Endothelial cell of umbilical vein (primary cell): Measurements from ENCODE around the gene FRK. TPM values are rescaled to one million over a fixed set of nuclear protein-coding genes. Genes with fewer than 3 reads are reported as not detected.

Experiments used
- BruUV-seq: library from RNA; stranded (reverse); fragments of 400-500 nt; replicated peaks from 2 replicates; lab custom pipeline; 2021; lab: Mats Ljungman, UMichigan
- CTCF ChIA-PET: fragments of 300-600, 350-600 bp; sonication (Branson Sonifier 250); formaldehyde crosslinking; loops from one replicate; lab custom pipeline; 2021; ENCODE audit warnings: antibody characterized with exemption, inconsistent platforms; lab: Charles Lee
- POLR2A ChIA-PET: fragments of 300-600, 350-600 bp; sonication (Branson Sonifier 250); formaldehyde crosslinking; loops from one replicate; lab custom pipeline; 2021; ENCODE audit warnings: antibody characterized with exemption, inconsistent platforms; lab: Charles Lee
- DNase-seq: peaks from one replicate; pipeline ENCODE4 v3.0.0-alpha.2; 2011; ENCODE audit warnings: low read depth, low spot score
- FAIRE-seq: peaks from 2 replicates; lab custom pipeline; 2011; peaks lifted over from hg19 to GRCh38; lab: Jason Lieb, UNC
- H2AFZ ChIP-seq: 2 replicates; pipeline ENCODE4 v1.6.0; 2012; ENCODE audit warnings: low read depth, low read length, control low read depth, inconsistent platforms
- H3K27ac ChIP-seq: 2 replicates; pipeline ENCODE4 v1.5.1; 2011; ENCODE audit warnings: low read depth, mild to moderate bottlenecking, control low read depth, low read length, moderate library complexity; ENCODE audit not compliant: insufficient read depth
- H3K27me3 ChIP-seq, 2 experiments: 2 replicates each; pipeline versions ENCODE4 v1.6.0 to v1.6.1; 2011; ENCODE audit warnings: low read length in 2 of 2, mixed read lengths in 1 of 2; ENCODE audit not compliant: control insufficient read depth in 2 of 2, insufficient read depth in 2 of 2
- H3K36me3 ChIP-seq, 2 experiments: 2 replicates in 1 of 2; 3 replicates in 1 of 2; pipeline ENCODE4 v1.5.1; 2011; ENCODE audit warnings: low read length in 2 of 2, mild to moderate bottlenecking in 1 of 2, moderate library complexity in 1 of 2; ENCODE audit not compliant: control insufficient read depth in 2 of 2, insufficient read depth in 2 of 2; ENCODE audit errors: extremely low read depth in 1 of 2
- H3K4me1 ChIP-seq: 3 replicates; pipeline ENCODE4 v1.5.1; 2011; ENCODE audit warnings: mild to moderate bottlenecking, low read length; ENCODE audit not compliant: control insufficient read depth, insufficient read depth; ENCODE audit errors: extremely low read depth
- H3K4me2 ChIP-seq: 2 replicates; pipeline ENCODE4 v1.6.1; 2011; ENCODE audit warnings: low read length, control low read depth, mixed read lengths; ENCODE audit not compliant: insufficient read depth
- H3K4me3 ChIP-seq, 3 experiments: fragments of 200-600 bp in 1 of 3; sonication (generic), shearing (Covaris generic) in 1 of 3; replicated peaks in 1 of 3; 2 replicates each; pipeline ENCODE4 v1.5.1; 2011 to 2016; ENCODE audit warnings: control low read depth in 3 of 3, low read length in 3 of 3, mild to moderate bottlenecking in 2 of 3, inconsistent platforms in 1 of 3, low read depth in 1 of 3, moderate library complexity in 1 of 3; ENCODE audit not compliant: insufficient read depth in 1 of 3
- H3K79me2 ChIP-seq: 2 replicates; pipeline ENCODE4 v1.6.0; 2012; ENCODE audit warnings: low read length, inconsistent platforms; ENCODE audit not compliant: control insufficient read depth, insufficient read depth
- H3K9ac ChIP-seq: replicated peaks from 2 replicates; pipeline ENCODE3; 2011; ENCODE audit warnings: low read length, control low read depth; ENCODE audit not compliant: insufficient read depth; ENCODE audit errors: extremely low read depth
- H3K9me1 ChIP-seq: replicated peaks from 3 replicates; pipeline ENCODE4 v1.6.0; 2011; ENCODE audit warnings: mild to moderate bottlenecking, low read length; ENCODE audit not compliant: control insufficient read depth, insufficient read depth; ENCODE audit errors: extremely low read depth
- H3K9me3 ChIP-seq: replicated peaks from 2 replicates; pipeline ENCODE4 v1.5.1; 2012; ENCODE audit warnings: low read length, inconsistent platforms; ENCODE audit not compliant: control insufficient read depth, insufficient read depth
- H4K20me1 ChIP-seq: replicated peaks from 2 replicates; pipeline ENCODE3; 2011; ENCODE audit warnings: mild to moderate bottlenecking, low read length; ENCODE audit not compliant: control insufficient read depth, insufficient read depth; ENCODE audit errors: extremely low read depth
- CTCF ChIP-seq, 2 donors: IDR thresholded peaks; 1 replicate in 1 of 2; 2 replicates in 1 of 2; pipeline ENCODE4 v1.5.1; 2011; ENCODE audit warnings: low read length in 2 of 2, mild to moderate bottlenecking in 2 of 2, moderate library complexity in 2 of 2, control low read depth in 1 of 2, inconsistent platforms in 1 of 2, low read depth in 1 of 2; ENCODE audit not compliant: insufficient read depth in 1 of 2; ENCODE audit errors: extremely low read depth in 1 of 2
- EZH2 ChIP-seq: IDR thresholded peaks from 2 replicates; pipeline ENCODE4 v1.6.1; 2012; ENCODE audit warnings: borderline replicate concordance, low read depth, mild to moderate bottlenecking, moderate library complexity, low read length, inconsistent platforms; ENCODE audit not compliant: severe bottlenecking
- FOS ChIP-seq: IDR thresholded peaks from 2 replicates; pipeline ENCODE4 v1.6.1; 2011; ENCODE audit warnings: mild to moderate bottlenecking, low read length, moderate library complexity, borderline replicate concordance; ENCODE audit not compliant: insufficient read depth
- GATA2 ChIP-seq: IDR thresholded peaks from 2 replicates; pipeline ENCODE4 v1.7.0; 2011; ENCODE audit warnings: low read depth, mild to moderate bottlenecking, moderate library complexity, mixed read lengths, low read length; ENCODE audit not compliant: insufficient read length, insufficient read depth
- JUN ChIP-seq: IDR thresholded peaks from 2 replicates; pipeline ENCODE4 v1.6.1; 2011; ENCODE audit warnings: borderline replicate concordance, low read depth; ENCODE audit not compliant: insufficient read length, insufficient read depth
- MAX ChIP-seq: IDR thresholded peaks from 2 replicates; pipeline ENCODE4 v1.6.1; 2011; ENCODE audit not compliant: insufficient read depth, insufficient read length
- MYC ChIP-seq: IDR thresholded peaks from one replicate; pipeline ENCODE4 v1.6.1; 2011; ENCODE audit warnings: mild to moderate bottlenecking, low read depth, low read length
- POLR2A ChIP-seq: IDR thresholded peaks from 2 replicates; pipeline ENCODE4 v1.6.1; 2012; ENCODE audit warnings: low read depth, mild to moderate bottlenecking, control low read depth, low read length
- POLR2AphosphoS5 ChIP-seq: IDR thresholded peaks from 2 replicates; pipeline ENCODE4 v1.6.1; 2012; ENCODE audit warnings: low read depth, mild to moderate bottlenecking, control low read depth, low read length, moderate library complexity; ENCODE audit not compliant: insufficient read depth
- dilution Hi-C: fragments of 300-500 bp; cut with MboI; formaldehyde crosslinking; loops from one replicate; pipeline ENCODE4 v1.15.0; 2019; ENCODE audit warnings: low sequenced_read_pairs; ENCODE audit not compliant: extremely low pct_ligation_motif_present
- intact Hi-C: fragments of 100-400 bp; cut with micrococcal nuclease; formaldehyde crosslinking; loops from one replicate; pipeline ENCODE4 v1.10.0; 2022
- polyA plus RNA-seq, 4 experiments: library from polyadenylated mRNA; depleted of rRNA in 3 of 4; stranded (reverse) in 3 of 4; unstranded in 1 of 4; fragments of >200 nt; gene quantifications; 2 replicates each; pipeline versions ENCODE4 v1.2.1 to v1.2.3, GENCODE V29; 2011 to 2012; ENCODE audit warnings: missing spikeins in 1 of 4
- total RNA-seq: library from RNA; stranded (reverse); gene quantifications from 2 replicates; pipeline ENCODE4 v1.2.3, GENCODE V29; 2021

Gene FRK
- total and polyA plus RNA-seq, 2 donors (not counting 3 experiments of a cell fraction or from before 2014, with no cell fraction given): 0.01 TPM; not detected in 1

GRCh38 chr6:116106146-116106545 lies 45.5 kb upstream of the FRK start:
- no peaks in the 10 kb centered on the region for H4K20me1 ChIP-seq
- ChIA-PET POLR2A (interaction anchor here (0.7 kb wide), 1 partner anchor 632 kb away, joined by 5 read pairs; no protein-coding TSS in a partner anchor), CTCF (interaction anchor here (1.0 to 1.9 kb wide), 3 partner anchors 9 to 95 kb away, joined by 3 to 6 read pairs (median 4); no protein-coding TSS in a partner anchor)
- H3K79me2 ChIP-seq: no peaks in the 10 kb centered on the region
- no peaks in the 10 kb centered on the region for H3K9me3 ChIP-seq
- DNase-seq (peak; percentile 14), FAIRE-seq (peak; percentile 21)
- intact Hi-C loops: no loop called here
- no peak overlapping the region for H3K4me3 ChIP-seq
- no peak overlapping the region for H3K9ac ChIP-seq
- peak overlapping the region; percentile 32 for H3K4me2 ChIP-seq
- H2AFZ ChIP-seq: no peak overlapping the region
- no peaks in the 10 kb centered on the region for H3K27me3 ChIP-seq
- no TSS peak for BruUV-seq
- TF ChIP-seq GATA2: no peak
- H3K36me3 ChIP-seq: peaks cover 3 to 4% of the 10 kb centered on the region in 2 experiments
- no peak overlapping the region for H3K27ac ChIP-seq
- dilution Hi-C loops: no loop called here
- no peaks in the 10 kb centered on the region for H3K9me1 ChIP-seq
- peaks cover 14% of the 10 kb centered on the region for H3K4me1 ChIP-seq

- POLR2A ChIA-PET: no interaction called here
- H2AFZ ChIP-seq: no peak overlapping the region
- no TSS peak for BruUV-seq
- H3K4me1 ChIP-seq: peaks cover 14% of the 10 kb centered on the region
- no peaks in the 10 kb centered on the region for H4K20me1 ChIP-seq
- H3K4me2 ChIP-seq: no peak overlapping the region
- CTCF ChIA-PET: no interaction called here
- intact Hi-C loops (no loop called here), dilution Hi-C loops (no loop called here)
- no peak for TF ChIP-seq JUN
- no peak for TF ChIP-seq GATA2
- TF ChIP-seq CTCF (IDR thresholded peaks at IDR 0.05; ENCODE audit: extremely low read depth in 1 of 2, insufficient read depth in 1 of 2, low read depth in 1 of 2, low read length in 2 of 2): no peak
- no peak for TF ChIP-seq EZH2
- no peak for TF ChIP-seq MAX
- TF ChIP-seq FOS: no peak
- TF ChIP-seq POLR2AphosphoS5: no peak
- TF ChIP-seq MYC: no peak
- TF ChIP-seq POLR2A: no peak
- no peak overlapping the region for H3K4me3 ChIP-seq
- no peaks in the 10 kb centered on the region for H3K27me3 ChIP-seq
- H3K79me2 ChIP-seq: no peaks in the 10 kb centered on the region
- H3K9ac ChIP-seq: no peak overlapping the region
- no peak for FAIRE-seq
- no peaks in the 10 kb centered on the region for H3K9me1 ChIP-seq
- H3K36me3 ChIP-seq: peaks cover 2% of the 10 kb centered on the region in 2 experiments
- no peak overlapping the region for H3K27ac ChIP-seq
- DNase-seq: no peak
- no peaks in the 10 kb centered on the region for H3K9me3 ChIP-seq
Measured at GRCh38 chr6:116105247-116105646, 44.6 kb upstream of the FRK start.
